Islet of Langerhans (tissue), 1 donor: Measurements from ENCODE around the gene DIP2C.

Source experiments
- FAIRE-seq: peaks from one replicate; lab custom pipeline; 2011; peaks lifted over from hg19 to GRCh38; lab: Jason Lieb, UNC

The DIP2C gene

DNA sequence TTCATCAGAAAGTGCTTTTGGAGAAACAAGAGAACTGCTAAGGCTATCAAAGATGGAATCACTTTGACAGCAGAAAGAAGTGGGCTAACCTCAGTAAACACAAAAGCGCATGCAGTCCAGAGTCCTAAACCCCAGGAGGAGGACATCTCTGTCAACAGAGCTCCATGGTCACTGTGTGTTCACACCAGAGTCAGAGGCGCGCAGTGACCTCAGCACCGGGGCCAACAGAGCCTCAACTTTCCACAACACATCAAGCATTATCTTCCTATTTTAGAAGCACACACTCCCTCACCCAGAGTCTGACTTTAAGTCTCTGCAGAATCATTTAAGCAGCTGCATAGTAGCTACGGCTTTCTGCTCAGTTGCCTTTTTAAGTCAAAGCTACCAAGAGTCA is 195.3 kb downstream of the DIP2C start:
- FAIRE-seq = no peak

DNA sequence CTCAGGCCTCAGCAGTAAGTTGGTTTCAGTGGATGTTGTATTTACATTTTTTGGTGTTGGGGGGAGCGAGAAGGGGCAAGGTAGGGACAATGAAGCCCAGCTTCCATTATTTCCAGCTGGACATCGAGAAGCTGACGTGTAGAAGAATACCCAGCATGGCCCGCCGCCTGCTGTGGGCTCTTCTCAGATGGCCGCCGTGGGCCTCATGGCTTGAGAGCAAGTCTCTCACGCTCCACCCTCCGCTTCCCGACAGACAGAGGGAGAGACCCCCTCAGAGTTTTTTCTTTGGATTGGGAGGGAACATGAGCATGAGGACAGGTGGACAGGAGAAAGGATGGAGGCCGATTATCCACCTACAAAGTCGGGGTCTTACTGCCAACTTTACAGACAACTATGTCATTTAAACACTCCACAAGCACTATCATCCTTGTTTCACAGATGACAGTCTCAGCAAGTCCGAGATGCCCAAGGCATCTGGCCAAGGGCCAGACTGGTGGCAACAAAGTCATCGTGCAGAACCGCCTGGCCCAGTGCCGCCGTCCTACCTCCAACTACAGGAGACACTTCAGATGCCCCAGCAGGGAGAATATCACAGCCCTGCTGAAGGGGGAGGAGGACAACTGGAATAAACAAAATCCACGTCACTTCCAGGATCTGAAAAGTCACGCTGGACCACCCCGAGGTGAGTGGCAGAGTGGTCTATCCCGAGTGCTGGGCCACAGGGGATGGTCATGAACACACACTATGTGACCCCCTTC is 195.9 kb downstream of the DIP2C start:
- FAIRE-seq = no peak

DNA sequence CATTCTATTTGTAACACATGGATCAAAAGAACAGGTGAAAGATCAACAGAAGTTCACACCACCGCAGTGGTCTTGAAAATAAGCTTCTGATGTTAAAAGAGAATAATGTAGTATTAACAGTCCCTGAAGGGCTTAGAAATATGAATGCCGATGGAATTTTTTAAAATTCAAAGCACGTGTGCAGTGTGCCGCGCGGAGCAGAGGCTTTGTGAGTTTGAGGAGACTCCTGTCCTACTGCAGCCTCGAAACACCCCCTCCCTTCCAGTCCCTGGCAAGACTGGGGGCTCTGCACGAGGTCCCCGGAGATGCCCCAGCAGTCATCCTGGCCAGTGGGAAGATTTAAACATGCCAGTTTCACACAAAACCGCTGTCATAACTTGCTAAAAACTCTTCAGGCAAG is 196.6 kb downstream of the DIP2C start:
- no peak for FAIRE-seq

DNA sequence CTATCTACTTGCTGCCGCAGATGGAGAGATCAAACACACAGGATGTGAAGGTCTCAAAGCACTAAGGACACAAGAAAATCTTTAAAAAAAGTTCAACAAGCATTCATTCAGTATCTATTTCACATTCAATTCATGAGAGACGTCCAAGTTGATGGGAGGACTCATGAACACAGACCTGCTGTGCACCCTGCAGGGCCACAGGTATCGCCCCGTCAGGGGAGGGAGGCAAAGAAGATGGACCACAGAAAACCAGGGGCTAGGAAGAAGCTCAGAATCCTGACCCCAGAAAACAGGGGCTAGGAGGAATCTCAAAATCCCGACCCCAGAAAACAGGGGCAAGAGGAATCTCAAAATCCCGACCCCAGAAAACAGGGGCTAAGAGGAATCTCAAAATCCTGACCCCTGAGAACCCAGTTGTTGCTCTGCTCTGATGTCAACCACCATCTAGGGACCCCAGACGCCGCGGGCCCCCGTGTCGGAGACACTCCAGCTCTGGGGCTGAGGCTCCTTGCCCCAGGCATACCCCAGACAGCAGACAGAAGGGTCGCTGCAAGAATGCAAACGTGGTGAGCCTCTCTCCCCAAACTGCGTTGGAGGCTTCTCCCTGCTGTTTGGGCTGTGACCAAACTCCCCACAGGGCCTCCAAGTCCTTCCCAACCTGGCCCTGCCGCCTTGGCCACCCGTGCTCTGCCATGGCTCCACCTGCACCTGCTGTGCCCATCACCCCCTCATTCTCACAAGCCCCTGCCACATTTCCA is 197.6 kb downstream of the DIP2C start:
- no peak for FAIRE-seq

DNA sequence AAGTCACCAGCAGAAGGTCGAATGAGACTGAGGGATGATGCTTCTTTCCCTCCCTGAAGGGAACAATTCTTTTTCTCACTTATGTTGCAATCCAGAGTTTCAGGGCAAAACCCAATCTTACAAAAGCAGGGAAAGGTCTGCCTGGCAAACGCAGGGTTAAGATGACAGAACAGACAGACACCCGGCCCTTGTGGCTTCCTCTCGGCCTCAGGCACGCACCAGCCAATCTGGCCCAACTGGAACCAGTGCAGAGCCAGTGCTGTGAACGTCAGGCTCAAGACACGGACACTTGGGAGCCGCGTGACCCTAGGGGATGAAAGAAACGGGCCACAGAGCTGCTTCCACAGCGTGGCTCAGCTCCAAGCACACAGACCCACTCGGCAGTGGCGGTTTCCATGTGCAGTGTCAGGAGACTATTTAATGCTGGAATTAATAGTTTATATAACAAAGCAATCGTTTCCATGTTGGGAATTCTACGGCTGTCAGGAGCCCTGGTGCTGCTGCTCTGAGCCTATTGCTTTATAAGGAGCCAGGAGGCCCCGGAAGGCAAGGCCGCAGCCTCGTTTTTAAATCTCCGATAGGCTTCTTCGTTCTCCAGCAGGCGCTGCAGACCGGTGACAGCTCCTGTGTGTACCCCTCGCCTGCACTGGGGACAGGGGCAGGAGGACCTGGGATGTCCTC is 198.4 kb downstream of the DIP2C start:
- FAIRE-seq = no peak

DNA sequence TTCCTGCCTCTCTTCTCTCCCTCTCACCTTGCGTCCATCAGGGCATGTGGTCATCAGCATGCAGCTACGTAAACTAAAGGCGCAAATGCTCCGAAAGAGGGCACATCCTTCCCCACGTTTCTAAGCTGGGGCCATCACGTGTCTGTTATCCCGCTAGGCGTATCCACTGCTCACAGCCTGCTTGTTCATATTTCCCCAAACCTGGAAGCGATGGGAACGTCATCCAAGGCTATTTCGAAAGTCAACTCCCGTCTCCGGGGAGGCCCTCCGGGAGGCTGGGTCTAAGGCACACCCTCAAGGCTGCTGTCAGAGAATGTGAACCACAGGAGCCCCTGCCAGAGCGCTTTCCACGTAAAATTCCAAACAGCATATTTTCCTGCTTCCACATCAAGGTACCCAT is 199.2 kb downstream of the DIP2C start:
- no peak for FAIRE-seq

DNA sequence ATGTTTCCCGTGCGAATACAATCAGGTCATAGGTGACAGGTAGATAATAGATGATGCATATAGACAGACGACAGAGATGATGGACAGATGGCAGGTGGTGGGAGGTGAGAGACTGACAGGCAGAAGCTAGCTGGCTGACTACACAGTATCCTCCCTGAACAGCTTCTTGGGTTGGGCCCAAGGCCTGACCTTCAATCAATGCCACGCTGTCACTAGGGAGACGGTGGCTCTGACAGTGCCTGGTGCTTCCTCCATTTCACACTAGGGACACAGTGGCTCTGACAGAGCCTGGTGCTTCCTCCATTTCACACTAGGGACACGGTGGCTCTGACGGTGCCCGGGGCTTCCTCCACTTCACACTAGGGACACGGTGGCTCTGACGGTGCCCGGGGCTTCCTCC is 200.1 kb downstream of the DIP2C start:
- no peak for FAIRE-seq

DNA sequence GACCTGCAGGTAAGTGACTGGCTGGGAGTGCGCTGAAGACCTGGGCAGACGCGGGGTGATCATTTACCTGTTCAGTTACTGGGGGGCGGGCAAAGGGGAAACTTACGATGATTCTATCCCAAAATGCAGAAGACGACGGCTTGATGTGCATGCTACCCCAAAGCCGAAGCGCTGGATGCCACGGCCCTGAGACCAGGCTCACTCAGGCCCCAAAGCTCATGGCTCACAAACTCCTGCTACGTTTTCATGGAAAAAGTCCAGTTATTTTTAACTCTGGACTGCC is 200.6 kb downstream of the DIP2C start:
- no peak for FAIRE-seq

DNA sequence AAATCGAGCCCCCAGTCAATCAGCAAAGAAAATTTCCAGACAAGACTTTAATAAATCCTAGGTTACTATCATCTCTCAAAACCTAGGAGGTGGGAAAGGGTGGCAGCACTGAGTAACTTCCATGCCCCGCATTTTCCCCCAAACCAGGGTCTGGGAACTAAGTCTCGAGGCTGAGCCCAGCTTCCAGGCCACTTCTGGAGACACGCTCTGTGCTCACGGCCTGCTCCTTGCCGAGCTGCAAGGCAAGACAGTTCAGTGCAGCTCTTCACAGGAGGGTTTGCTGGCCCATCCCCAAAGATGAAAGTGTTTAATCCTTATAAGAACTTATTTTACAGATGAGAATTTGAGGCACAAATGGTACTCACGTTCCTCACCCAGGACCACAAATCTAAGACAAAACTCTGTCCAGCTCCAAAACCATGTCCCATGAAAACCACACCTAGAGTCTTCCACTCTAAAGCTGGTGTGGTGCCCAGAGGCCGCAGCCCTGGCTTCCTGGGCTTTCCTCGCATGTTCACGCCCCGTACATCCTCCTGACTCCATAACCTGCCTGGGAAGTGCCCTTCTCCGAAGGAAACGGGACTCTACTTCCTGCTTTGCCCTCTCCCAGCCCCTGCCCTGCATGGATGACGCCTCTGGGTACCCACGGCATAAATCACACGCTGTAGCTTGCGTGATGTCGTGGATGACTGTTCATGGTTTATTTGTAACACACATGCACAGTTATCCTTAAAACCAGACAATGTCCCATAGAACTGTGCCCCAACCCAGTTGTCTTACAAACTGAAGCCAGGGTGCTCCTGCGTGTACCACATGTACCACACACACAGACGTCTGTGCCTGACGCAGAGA is 201.2 kb downstream of the DIP2C start:
- no peak for FAIRE-seq

DNA sequence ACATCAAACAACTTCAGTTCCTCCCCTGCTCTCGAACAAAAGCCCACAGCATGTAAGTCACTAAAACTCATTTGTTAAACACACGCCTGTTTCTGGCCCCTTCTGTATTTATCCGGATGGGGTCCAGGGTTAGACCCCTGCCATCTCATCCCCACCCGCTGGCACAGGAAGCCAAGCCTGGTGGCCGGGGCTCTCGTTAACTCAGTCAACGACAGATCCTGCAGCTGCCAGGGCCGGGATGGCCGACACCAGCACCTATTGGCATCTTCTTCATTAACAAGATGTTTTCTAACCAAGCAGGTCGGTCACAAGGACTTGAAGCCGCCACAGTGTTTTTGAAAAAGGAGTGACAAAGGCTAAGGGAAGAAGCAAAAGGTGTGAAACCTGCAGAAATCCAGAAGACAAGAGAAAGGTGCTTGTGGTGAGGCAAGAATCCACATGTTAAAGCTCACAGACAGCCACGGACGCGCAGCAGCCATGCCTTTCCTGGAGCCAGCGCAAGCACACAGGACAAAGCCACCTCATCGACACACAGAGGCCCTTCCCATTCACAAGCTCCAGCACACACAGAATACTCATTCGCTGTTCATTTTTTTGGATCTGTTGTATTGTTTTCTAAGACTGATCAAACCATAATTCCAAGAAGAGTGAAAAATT is 202.7 kb downstream of the DIP2C start:
- FAIRE-seq = no peak

DNA sequence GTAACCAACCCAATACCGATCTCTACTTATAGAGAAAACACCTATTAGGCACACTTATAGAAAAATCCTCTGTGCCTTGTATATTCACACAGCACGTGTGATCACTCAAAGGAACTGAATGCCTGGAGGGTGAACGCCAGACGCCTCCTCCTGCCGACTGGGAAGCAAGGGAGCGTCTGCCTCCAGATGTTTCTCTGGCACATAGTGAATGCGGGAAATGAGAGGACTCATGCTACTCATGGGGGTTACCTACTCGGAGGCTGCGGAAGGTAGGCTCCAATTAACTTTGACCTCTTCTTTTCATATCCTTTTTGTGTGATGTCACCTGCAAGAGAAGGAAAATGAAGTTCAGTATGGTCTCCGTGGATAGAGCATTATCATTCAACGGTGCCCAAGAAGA is 203.3 kb downstream of the DIP2C start:
- no peak for FAIRE-seq

DNA sequence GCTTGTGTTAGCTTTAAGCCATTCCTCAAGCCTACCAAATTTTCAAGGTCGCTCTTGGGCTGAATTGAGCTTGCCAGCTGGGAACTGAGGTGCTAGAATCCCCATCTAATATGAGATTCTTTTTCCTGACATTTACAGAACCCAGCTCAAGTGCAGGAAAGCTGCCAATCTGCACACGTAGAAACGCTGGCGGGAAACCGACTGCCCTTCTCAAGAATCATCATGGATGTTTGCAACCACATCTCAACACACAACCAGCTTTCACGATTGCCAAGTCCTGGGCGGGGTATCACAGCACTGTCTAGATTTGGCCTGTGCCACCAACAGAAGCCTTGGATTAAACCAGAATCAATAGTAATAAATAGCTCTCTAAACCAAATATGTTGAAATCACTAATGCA is 203.7 kb downstream of the DIP2C start:
- FAIRE-seq = no peak

DNA sequence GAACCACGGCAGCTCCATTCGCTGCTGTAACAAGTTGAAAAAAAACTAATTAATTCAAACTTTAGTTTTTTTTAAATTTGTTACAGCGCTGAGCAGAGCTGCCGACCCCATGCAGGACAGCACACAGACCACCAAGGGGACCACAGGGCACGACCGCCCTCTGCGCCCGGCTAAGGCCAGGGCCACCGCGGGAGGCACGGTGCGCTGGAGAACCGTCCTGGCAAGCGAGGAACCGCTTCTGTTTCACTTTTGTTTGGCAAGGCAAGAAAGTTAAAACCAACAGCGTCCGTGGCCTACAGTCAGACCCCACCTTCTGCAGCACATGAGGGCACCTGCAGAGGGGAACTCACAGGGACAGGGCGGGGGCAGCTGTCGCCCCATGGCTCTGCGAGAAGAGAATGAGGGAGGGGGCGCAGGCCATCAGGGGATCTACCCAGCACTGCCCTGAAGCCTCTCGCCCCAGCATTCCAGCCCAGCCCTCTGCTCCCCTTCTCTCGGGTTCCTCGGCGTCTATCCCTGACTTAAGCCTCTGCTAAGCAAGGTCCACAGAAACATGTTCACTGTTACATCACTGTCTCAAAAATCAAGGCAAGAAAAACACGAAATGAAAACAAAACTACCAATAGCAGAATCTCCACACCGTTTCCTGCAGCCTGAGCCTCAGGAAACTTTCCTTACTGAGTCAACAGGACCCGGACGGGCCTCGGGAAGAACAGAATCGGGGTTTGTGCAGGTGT is 204.4 kb downstream of the DIP2C start:
- no peak for FAIRE-seq

DNA sequence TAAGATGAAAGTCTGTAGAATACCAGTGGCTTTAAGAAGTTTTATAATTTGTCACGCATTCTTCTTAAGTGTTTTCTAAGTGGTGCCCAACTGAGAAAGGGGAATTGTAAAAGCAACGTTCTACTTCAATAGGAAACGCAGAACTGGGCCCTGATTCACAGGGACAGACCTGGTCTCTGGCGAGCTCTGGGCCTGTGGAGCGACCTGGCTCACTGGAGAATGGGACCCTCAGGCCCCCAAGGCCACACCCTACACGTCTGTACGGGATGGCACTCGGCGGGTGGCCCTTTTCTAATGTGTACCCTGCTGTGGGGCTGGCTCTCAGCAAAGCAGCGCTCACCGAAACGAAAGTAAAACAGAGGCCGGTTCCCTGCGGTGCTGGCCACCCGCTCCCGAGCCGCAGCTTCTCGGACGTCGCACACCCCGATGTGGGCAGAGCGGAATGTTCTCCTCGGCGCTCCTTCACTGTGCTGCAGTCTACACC is 205.0 kb downstream of the DIP2C start:
- FAIRE-seq = no peak

DNA sequence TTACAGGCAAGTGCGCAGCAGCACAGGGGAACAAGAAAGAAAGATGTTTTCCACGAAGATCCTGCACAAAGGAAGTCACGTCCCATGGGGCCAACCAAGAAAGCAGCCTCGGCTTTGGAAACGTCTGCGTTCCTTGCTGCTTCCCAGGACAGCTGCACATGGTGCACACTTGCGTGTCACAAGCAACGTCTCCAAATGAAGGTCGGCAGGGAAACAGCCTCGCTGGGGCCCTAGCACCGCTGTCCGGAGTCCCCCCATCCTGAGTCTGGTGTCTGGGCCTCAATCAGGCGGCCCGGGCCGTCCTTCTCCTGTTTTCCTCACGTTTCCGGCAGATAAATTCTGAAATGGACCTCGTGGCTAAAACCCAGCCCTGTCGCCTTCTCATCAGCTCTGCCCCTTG is 206.2 kb downstream of the DIP2C start:
- FAIRE-seq = no peak

DNA sequence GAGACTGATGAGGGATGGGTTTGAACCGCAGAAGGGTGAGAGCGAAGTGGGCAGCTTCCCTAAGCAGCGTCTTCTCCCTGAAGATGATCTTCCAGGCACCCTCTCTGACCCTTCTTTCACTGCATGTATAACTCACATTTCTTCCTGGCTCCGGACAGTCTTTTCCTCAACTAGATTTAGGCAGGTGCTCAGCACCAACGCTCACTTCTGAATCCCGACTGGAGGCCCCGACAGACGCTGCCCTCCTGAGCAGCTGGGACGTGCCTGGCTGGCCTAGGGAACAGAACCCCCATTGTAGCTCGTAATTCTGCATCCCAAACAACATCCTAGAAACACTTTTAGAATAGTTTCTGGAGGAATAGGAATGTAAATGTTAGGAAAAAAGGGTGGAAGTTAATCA is 206.6 kb downstream of the DIP2C start:
- FAIRE-seq = no peak

DNA sequence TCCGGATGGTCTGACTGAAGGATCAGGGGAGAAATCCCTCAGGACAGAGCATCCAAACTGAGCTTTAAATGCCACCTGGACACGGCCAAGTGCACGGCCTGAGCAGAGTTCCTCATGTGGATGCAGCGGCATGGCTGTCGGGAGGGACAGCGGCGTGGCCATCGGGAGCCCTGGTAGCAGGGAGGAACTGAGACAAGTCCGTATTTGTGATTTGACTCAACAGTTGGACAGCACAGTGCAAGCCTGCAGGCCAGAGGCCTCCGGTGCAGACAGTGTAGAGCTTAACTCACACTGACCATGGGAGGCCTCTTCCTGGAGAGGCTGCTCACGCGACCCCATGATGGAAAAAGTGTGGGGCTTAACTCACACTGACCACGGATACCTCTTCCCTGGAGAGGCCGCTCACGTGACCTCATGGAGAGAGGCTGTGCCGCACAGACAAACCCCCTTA is 207.4 kb downstream of the DIP2C start:
- no peak for FAIRE-seq

DNA sequence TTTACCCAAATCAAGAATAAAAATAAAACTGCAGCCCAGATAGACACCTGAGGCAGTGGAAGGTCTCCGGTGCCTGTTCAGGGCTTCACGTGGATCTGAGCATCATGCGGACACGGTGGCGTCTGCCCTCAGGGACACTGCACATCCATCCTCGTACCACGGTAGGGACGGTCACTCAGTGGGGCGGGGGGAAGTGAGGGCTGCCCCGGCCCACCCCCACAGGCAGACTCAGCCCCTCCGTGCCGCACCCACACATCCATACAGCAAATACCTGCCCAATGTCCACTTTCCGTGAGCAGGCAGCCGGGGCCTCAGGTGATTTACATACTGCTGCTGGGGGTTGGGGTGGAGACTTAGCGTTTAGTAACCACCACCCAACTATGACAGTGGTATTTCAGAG is 207.8 kb downstream of the DIP2C start:
- FAIRE-seq = no peak

DNA sequence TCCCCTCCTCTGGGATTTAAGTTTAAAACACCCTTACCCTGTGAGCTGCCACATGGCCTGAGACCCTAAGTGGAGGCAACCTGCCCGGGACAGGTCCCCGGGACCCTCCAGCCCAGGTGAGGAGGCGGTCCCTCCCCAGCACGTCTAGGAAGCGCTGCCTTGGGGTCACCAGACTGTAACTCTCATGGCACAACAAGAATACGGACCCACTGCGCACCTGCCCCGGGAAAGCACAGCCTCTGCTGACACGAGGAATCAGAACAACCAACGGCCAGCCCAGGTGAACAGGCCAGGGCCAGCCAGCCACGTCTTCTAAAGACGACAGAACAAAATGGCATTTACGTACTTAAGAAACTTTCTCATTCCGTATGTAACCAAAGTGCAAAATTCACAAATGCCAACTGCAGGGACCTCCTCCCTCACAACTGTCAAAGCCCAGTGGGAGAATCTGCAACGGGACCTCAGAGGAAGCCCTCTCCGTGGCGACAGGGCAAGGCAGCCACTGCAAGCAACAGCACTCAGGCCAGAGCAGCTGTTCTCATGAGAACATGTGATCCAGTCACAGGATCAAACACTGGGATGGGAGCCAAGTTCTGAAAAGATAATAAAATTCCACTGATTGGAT is 208.4 kb downstream of the DIP2C start:
- FAIRE-seq = peak; percentile 77

DNA sequence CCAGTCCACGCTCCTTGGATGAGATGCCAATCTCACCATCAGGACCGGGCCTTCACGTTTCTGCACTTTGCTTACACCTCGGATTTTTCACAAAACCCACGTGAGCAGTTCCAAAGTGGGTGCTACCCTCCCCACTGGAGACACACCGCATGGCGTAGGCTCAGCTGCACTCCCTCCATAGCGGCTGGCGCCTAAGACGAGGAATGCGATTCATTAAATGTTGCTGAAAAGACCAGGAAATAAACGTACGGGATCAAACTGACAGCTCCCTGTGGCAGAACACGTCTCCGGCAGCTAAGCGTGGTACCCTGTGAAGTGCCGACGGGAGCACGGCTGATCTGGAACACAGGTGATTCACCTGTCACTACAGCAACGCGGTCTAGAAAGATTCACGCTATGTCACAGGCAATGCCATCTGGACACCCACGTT is 209.0 kb downstream of the DIP2C start:
- FAIRE-seq = peak; percentile 30
